COLO668 (cell line): ENCODE results near the gene GNG7.

Experiments
- DNase-seq: peaks from one replicate; lab custom pipeline; 2025; ENCODE audit not compliant: unreplicated experiment; lab: John Stamatoyannopoulos, UW

Gene GNG7

GRCh38 chr19:2492870-2493269 lies 209.6 kb downstream of the GNG7 start:
- no peak for DNase-seq

- DNase-seq, result peak; percentile 93
Measured at GRCh38 chr19:2491130-2491801, 211.2 kb downstream of the GNG7 start.

GRCh38 chr19:2490659-2491058 lies 211.8 kb downstream of the GNG7 start:
- no peak for DNase-seq

- DNase-seq, result peak; percentile 72
Measured at GRCh38 chr19:2488942-2489731, 213.4 kb downstream of the GNG7 start.

GRCh38 chr19:2488405-2488941 lies 214.0 kb downstream of the GNG7 start:
- no peak for DNase-seq

- DNase-seq, result no peak
Measured at GRCh38 chr19:2487842-2488241, 214.7 kb downstream of the GNG7 start.

GRCh38 chr19:2487090-2487489 lies 215.4 kb downstream of the GNG7 start:
- DNase-seq, result no peak

- no peak for DNase-seq
Measured at GRCh38 chr19:2485428-2485827, 217.1 kb downstream of the GNG7 start.

- no peak for DNase-seq
Measured at GRCh38 chr19:2484178-2484937, 218.1 kb downstream of the GNG7 start.

- DNase-seq, result no peak
Measured at GRCh38 chr19:2483484-2484151, 218.9 kb downstream of the GNG7 start.

- no peak for DNase-seq
Measured at GRCh38 chr19:2483084-2483483, 219.4 kb downstream of the GNG7 start.

GRCh38 chr19:2482354-2483038 lies 220.0 kb downstream of the GNG7 start:
- no peak for DNase-seq

- DNase-seq, result no peak
Measured at GRCh38 chr19:2481466-2481865, 221.0 kb downstream of the GNG7 start.

- no peak for DNase-seq
Measured at GRCh38 chr19:2479556-2480194, 222.8 kb downstream of the GNG7 start.

GRCh38 chr19:2478756-2479555 lies 223.5 kb downstream of the GNG7 start:
- peak; percentile 11 for DNase-seq

GRCh38 chr19:2478278-2478755 lies 224.2 kb downstream of the GNG7 start:
- peak; percentile 48 for DNase-seq

- no peak for DNase-seq
Measured at GRCh38 chr19:2477732-2478191, 224.7 kb downstream of the GNG7 start.

GRCh38 chr19:2477141-2477710 lies 225.3 kb downstream of the GNG7 start:
- DNase-seq, result peak; percentile 45
